OCI-LY3 (cell line): ENCODE data around the gene GLT1D1.

Experiments
- H2AFZ ChIP-seq: fragments of 200-600, 300-600 bp; shearing (Covaris generic); 2 replicates; pipeline ENCODE4 v1.6.0; 2014; ENCODE audit warnings: antibody characterized with exemption, low read depth, low read length
- H3K27ac ChIP-seq: fragments of 200-600, 300-600 bp; sonication (generic); 2 replicates; pipeline ENCODE4 v1.5.1; 2014; ENCODE audit warnings: mild to moderate bottlenecking, low read length, moderate library complexity, mixed read lengths
- H3K27me3 ChIP-seq: fragments of 200-600, 300-600 bp; sonication (generic); 2 replicates; pipeline ENCODE4 v1.6.1; 2014; ENCODE audit warnings: low read depth, low read length, mixed read lengths
- H3K36me3 ChIP-seq: fragments of 200-600, 300-600 bp; sonication (generic); replicated peaks from 2 replicates; pipeline ENCODE3; 2014; ENCODE audit warnings: low read depth, low read length, mixed read lengths
- H3K4me1 ChIP-seq: fragments of 300-600, 200-600 bp; sonication (generic); 2 replicates; pipeline ENCODE4 v1.6.1; 2014; ENCODE audit warnings: low read length, mixed read lengths
- H3K4me2 ChIP-seq: fragments of 200-600, 300-600 bp; sonication (generic); 2 replicates; pipeline ENCODE4 v1.6.1; 2014; ENCODE audit warnings: low read length, mixed read lengths
- H3K4me3 ChIP-seq: fragments of 300-600, 200-600 bp; sonication (generic); 2 replicates; pipeline ENCODE4 v1.5.1; 2014; ENCODE audit warnings: antibody characterized with exemption, mild to moderate bottlenecking, low read length, moderate library complexity
- H3K79me2 ChIP-seq: fragments of 300-600, 200-600 bp; shearing (Covaris generic); 2 replicates; pipeline ENCODE4 v1.6.1; 2014; ENCODE audit warnings: mild to moderate bottlenecking, low read length, mixed read lengths
- H3K9ac ChIP-seq: fragments of 300-600, 200-600 bp; shearing (Covaris generic); 2 replicates; pipeline ENCODE4 v1.6.0; 2014; ENCODE audit warnings: mild to moderate bottlenecking, low read length, moderate library complexity
- H3K9me3 ChIP-seq: fragments of 200-600, 300-600 bp; shearing (Covaris generic); 2 replicates; pipeline ENCODE4 v1.6.1; 2014; ENCODE audit warnings: low read length, mixed read lengths; ENCODE audit not compliant: insufficient read depth
- H4K20me1 ChIP-seq: fragments of 200-600, 300-600 bp; sonication (generic); 2 replicates; pipeline ENCODE4 v1.6.1; 2016; ENCODE audit warnings: low read length, mixed read lengths; ENCODE audit not compliant: insufficient read depth
- CTCF ChIP-seq: fragments of 200-600, 300-600 bp; sonication (generic); IDR thresholded peaks from 2 replicates; pipeline ENCODE4 v1.5.1; 2014; ENCODE audit warnings: antibody characterized with exemption, low read length, low read depth
- EZH2phosphoT487 ChIP-seq: fragments of 200-600 bp; shearing (Covaris generic); IDR thresholded peaks from 2 replicates; pipeline ENCODE4 v1.6.1; 2018; ENCODE audit warnings: antibody characterized with exemption, mixed run types, low read depth

GLT1D1 gene

DNA sequence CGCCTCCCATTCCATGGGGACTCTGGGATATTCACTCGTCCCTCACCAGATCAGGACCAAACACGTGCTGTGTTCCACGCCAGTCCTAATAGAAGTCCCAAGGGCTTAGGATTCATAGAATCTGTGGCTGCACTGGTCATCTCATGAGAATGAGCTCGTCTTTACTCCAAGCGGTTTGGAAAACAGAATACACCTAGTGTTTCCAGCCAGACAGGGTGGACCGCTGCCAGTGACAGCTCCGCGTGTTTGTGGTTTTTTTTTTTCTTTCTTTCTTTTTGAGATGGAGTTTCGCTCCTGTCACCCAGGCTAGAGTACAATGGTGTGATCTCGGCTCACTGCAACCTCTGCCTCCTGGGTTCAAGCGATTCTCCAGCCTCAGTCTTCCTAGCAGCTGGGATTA lies 75.1 kb downstream of the GLT1D1 start:
- Histone ChIP-seq H3K4me3 (no peak overlapping the region), H4K20me1 (no peaks in the 10 kb centered on the region), H3K4me2 (no peak overlapping the region), H3K27ac (no peak overlapping the region), H3K9ac (no peak overlapping the region), H3K79me2 (no peaks in the 10 kb centered on the region), H3K4me1 (no peaks in the 10 kb centered on the region), H3K36me3 (no peaks in the 10 kb centered on the region), H3K27me3 (no peaks in the 10 kb centered on the region), H2AFZ (no peak overlapping the region), H3K9me3 (no peaks in the 10 kb centered on the region)
- TF ChIP-seq EZH2phosphoT487, result no peak
- TF ChIP-seq CTCF, result no peak

- no peaks in the 10 kb centered on the region for H4K20me1 ChIP-seq
- no peaks in the 10 kb centered on the region for H3K36me3 ChIP-seq
- no peak for TF ChIP-seq CTCF
- TF ChIP-seq EZH2phosphoT487, result no peak
- H3K4me1 ChIP-seq, result no peaks in the 10 kb centered on the region
- no peaks in the 10 kb centered on the region for H3K79me2 ChIP-seq
- H3K9ac ChIP-seq, result no peak overlapping the region
- H3K4me3 ChIP-seq, result no peak overlapping the region
- H3K27me3 ChIP-seq, result no peaks in the 10 kb centered on the region
- no peak overlapping the region for H3K4me2 ChIP-seq
- no peak overlapping the region for H2AFZ ChIP-seq
- no peak overlapping the region for H3K27ac ChIP-seq
- H3K9me3 ChIP-seq, result no peaks in the 10 kb centered on the region
Observed at GRCh38 chr12:128929057-128929456, 75.8 kb downstream of the GLT1D1 start.

GRCh38 chr12:128930606-128931005 lies 77.3 kb downstream of the GLT1D1 start:
- Histone ChIP-seq H3K9me3 (no peaks in the 10 kb centered on the region), H2AFZ (no peak overlapping the region), H3K36me3 (no peaks in the 10 kb centered on the region), H3K9ac (no peak overlapping the region), H3K4me2 (no peak overlapping the region), H3K4me1 (no peaks in the 10 kb centered on the region), H3K27me3 (no peaks in the 10 kb centered on the region), H3K4me3 (no peak overlapping the region), H3K79me2 (no peaks in the 10 kb centered on the region), H3K27ac (no peak overlapping the region), H4K20me1 (no peaks in the 10 kb centered on the region)
- TF ChIP-seq EZH2phosphoT487, result no peak
- no peak for TF ChIP-seq CTCF

- TF ChIP-seq CTCF, result no peak
- Histone ChIP-seq H4K20me1 (no peaks in the 10 kb centered on the region), H3K4me1 (no peaks in the 10 kb centered on the region), H3K4me3 (no peak overlapping the region), H3K79me2 (no peaks in the 10 kb centered on the region), H2AFZ (no peak overlapping the region), H3K9me3 (no peaks in the 10 kb centered on the region), H3K36me3 (no peaks in the 10 kb centered on the region), H3K27me3 (no peaks in the 10 kb centered on the region), H3K4me2 (no peak overlapping the region), H3K27ac (no peak overlapping the region), H3K9ac (no peak overlapping the region)
Observed at GRCh38 chr12:128932521-128932920, 79.2 kb downstream of the GLT1D1 start.
